MM.1S (cell line): ENCODE data around the gene FNDC11.

Experiments
- DNase-seq: peaks from one replicate; pipeline ENCODE4 v3.0.0-alpha.2; 2015
- H2AFZ ChIP-seq: fragments of 300-600 bp; sonication (generic); 2 replicates; pipeline ENCODE4 v1.6.0; 2016; ENCODE audit warnings: antibody characterized with exemption, low read length
- H3F3A ChIP-seq: fragments of 300-600 bp; sonication (generic); 2 replicates; pipeline ENCODE4 v1.6.1; 2016; ENCODE audit warnings: mild to moderate bottlenecking, antibody characterized with exemption, low read length, moderate library complexity, mixed read lengths; ENCODE audit not compliant: insufficient read depth
- H3K27ac ChIP-seq: fragments of 300-600 bp; sonication (generic); 2 replicates; pipeline ENCODE4 v1.5.1; 2016; ENCODE audit warnings: mild to moderate bottlenecking, low read length
- H3K27me3 ChIP-seq: fragments of 300-600 bp; sonication (generic); replicated peaks from 2 replicates; pipeline ENCODE4 v1.6.0; 2016; ENCODE audit warnings: low read length; ENCODE audit not compliant: insufficient read depth
- H3K36me3 ChIP-seq: fragments of 300-600 bp; sonication (generic); replicated peaks from 2 replicates; pipeline ENCODE4 v1.6.1; 2016; ENCODE audit warnings: mild to moderate bottlenecking, low read length, mixed read lengths; ENCODE audit not compliant: insufficient read depth
- H3K4me1 ChIP-seq: fragments of 300-600 bp; sonication (generic); 2 replicates; pipeline ENCODE4 v1.6.1; 2016; ENCODE audit warnings: low read length, mixed read lengths
- H3K4me2 ChIP-seq: fragments of 300-600 bp; sonication (generic); 2 replicates; pipeline ENCODE4 v1.6.0; 2016; ENCODE audit warnings: low read depth, low read length
- H3K4me3 ChIP-seq: fragments of 300-600 bp; sonication (generic); 2 replicates; pipeline ENCODE4 v1.5.1; 2016; ENCODE audit warnings: low read length, mixed read lengths
- H3K79me2 ChIP-seq: fragments of 300-600 bp; sonication (generic); 2 replicates; pipeline ENCODE4 v1.6.1; 2016; ENCODE audit warnings: mixed run types, low read length, mixed read lengths
- H3K9ac ChIP-seq: fragments of 300-600 bp; sonication (generic); 2 replicates; pipeline ENCODE4 v1.6.1; 2016; ENCODE audit warnings: low read length, mixed read lengths
- H3K9me2 ChIP-seq: fragments of 300-600 bp; sonication (generic); replicated peaks from 2 replicates; pipeline ENCODE4 v1.6.1; 2016; ENCODE audit warnings: mild to moderate bottlenecking, low read length, mixed read lengths; ENCODE audit not compliant: insufficient read depth
- H3K9me3 ChIP-seq: fragments of 300-600 bp; sonication (generic); replicated peaks from 2 replicates; pipeline ENCODE4 v1.6.1; 2016; ENCODE audit warnings: mild to moderate bottlenecking, low read length, mixed read lengths; ENCODE audit not compliant: insufficient read depth
- H4K20me1 ChIP-seq: fragments of 300-600 bp; sonication (generic); 2 replicates; pipeline ENCODE4 v1.6.1; 2016; ENCODE audit warnings: mild to moderate bottlenecking, low read length, moderate library complexity, mixed read lengths; ENCODE audit not compliant: insufficient read depth
- CTCF ChIP-seq: fragments of 300-600 bp; sonication (generic); IDR thresholded peaks from 2 replicates; pipeline ENCODE4 v1.5.1; 2016; ENCODE audit warnings: antibody characterized with exemption, low read length, mixed read lengths
- EZH2 ChIP-seq: fragments of 300-600 bp; sonication (generic); optimal IDR thresholded peaks from 2 replicates; pipeline ENCODE3; 2017; ENCODE audit warnings: low read depth, mild to moderate bottlenecking, antibody characterized with exemption, low read length, mixed read lengths
- EZH2phosphoT487 ChIP-seq: fragments of 300-600 bp; sonication (generic); IDR thresholded peaks from 2 replicates; pipeline ENCODE4 v1.6.1; 2018; ENCODE audit warnings: antibody characterized with exemption, low read length

FNDC11 gene

GRCh38 chr20:63591786-63592355, 37.9 kb downstream of the FNDC11 start:
- TF ChIP-seq CTCF = no peak
- TF ChIP-seq EZH2phosphoT487 = no peak
- TF ChIP-seq EZH2 = no peak
- no peak overlapping the region for H3K27ac ChIP-seq

GRCh38 chr20:63592661-63593060, 38.7 kb downstream of the FNDC11 start:
- H3K36me3 ChIP-seq = no peaks in the 10 kb centered on the region
- no peaks in the 10 kb centered on the region for H3K9me2 ChIP-seq
- H3K4me2 ChIP-seq = no peak overlapping the region
- no peaks in the 10 kb centered on the region for H3K9me3 ChIP-seq
- no peaks in the 10 kb centered on the region for H3K4me1 ChIP-seq
- H3K27me3 ChIP-seq = no peaks in the 10 kb centered on the region
- no peak overlapping the region for H3K4me3 ChIP-seq
- TF ChIP-seq EZH2phosphoT487 = no peak
- TF ChIP-seq CTCF = no peak
- TF ChIP-seq EZH2 = no peak
- no peak for DNase-seq
- H2AFZ ChIP-seq = no peak overlapping the region
- H4K20me1 ChIP-seq = no peaks in the 10 kb centered on the region
- H3F3A ChIP-seq = no peaks in the 10 kb centered on the region
- H3K27ac ChIP-seq = no peak overlapping the region
- H3K79me2 ChIP-seq = no peaks in the 10 kb centered on the region
- no peak overlapping the region for H3K9ac ChIP-seq

More at GRCh38 chr20:63591786-63592355, 37.9 kb downstream of the FNDC11 start:
- Histone ChIP-seq H3K9ac (no peak overlapping the region), H3K4me3 (no peak overlapping the region), H3K27me3 (no peaks in the 10 kb centered on the region), H4K20me1 (no peaks in the 10 kb centered on the region), H3K9me2 (no peaks in the 10 kb centered on the region), H3K4me1 (no peaks in the 10 kb centered on the region), H3F3A (no peaks in the 10 kb centered on the region), H3K9me3 (no peaks in the 10 kb centered on the region), H3K79me2 (no peaks in the 10 kb centered on the region), H3K36me3 (no peaks in the 10 kb centered on the region), H3K4me2 (no peak overlapping the region), H2AFZ (no peak overlapping the region)
- DNase-seq = no peak

GRCh38 chr20:63594043-63594561, 40.1 kb downstream of the FNDC11 start:
- no peaks in the 10 kb centered on the region for H3K9me2 ChIP-seq
- no peak overlapping the region for H3K4me2 ChIP-seq
- no peak for DNase-seq
- TF ChIP-seq EZH2 (no peak), CTCF (no peak), EZH2phosphoT487 (no peak)
- no peaks in the 10 kb centered on the region for H3K27me3 ChIP-seq
- no peak overlapping the region for H3K4me3 ChIP-seq
- H3K79me2 ChIP-seq = no peaks in the 10 kb centered on the region
- no peak overlapping the region for H2AFZ ChIP-seq
- no peaks in the 10 kb centered on the region; the same call in 1 of the 2 replicates for H3K36me3 ChIP-seq
- no peak overlapping the region for H3K9ac ChIP-seq
- H3K4me1 ChIP-seq = no peaks in the 10 kb centered on the region
- no peaks in the 10 kb centered on the region for H3K9me3 ChIP-seq
- H3F3A ChIP-seq = no peaks in the 10 kb centered on the region
- no peak overlapping the region for H3K27ac ChIP-seq
- H4K20me1 ChIP-seq = no peaks in the 10 kb centered on the region
